HEK293 (cell line): Measurements from ENCODE around the gene HES1.

Experiments used
- BCL11B ChIP-seq: fragments of 450-650 bp; formaldehyde crosslinking; IDR thresholded peaks from 2 replicates; pipeline ENCODE4 v1.5.1; 2016; ENCODE audit warnings: low read depth, missing biosample characterization, missing genetic modification characterization
- ELK4 ChIP-seq: IDR thresholded peaks from 2 replicates; pipeline ENCODE4 v1.6.1; 2011; ENCODE audit warnings: mild to moderate bottlenecking, low read depth, low read length, borderline replicate concordance
- FEZF1 ChIP-seq: fragments of 450-650 bp; formaldehyde crosslinking; IDR thresholded peaks from 2 replicates; pipeline ENCODE4 v1.5.1; 2016; ENCODE audit warnings: missing biosample characterization, missing genetic modification characterization
- GFI1B ChIP-seq: fragments of 450-650 bp; formaldehyde crosslinking; IDR thresholded peaks from 2 replicates; pipeline ENCODE4 v1.5.1; 2016; ENCODE audit warnings: missing biosample characterization, missing genetic modification characterization
- GLIS1 ChIP-seq: fragments of 450-650 bp; formaldehyde crosslinking; IDR thresholded peaks from 2 replicates; pipeline ENCODE4 v1.5.1; 2016; ENCODE audit warnings: missing biosample characterization, missing genetic modification characterization
- GLIS2 ChIP-seq: fragments of 450-650 bp; formaldehyde crosslinking; IDR thresholded peaks from 2 replicates; pipeline ENCODE4 v1.5.1; 2016; ENCODE audit warnings: missing biosample characterization, missing genetic modification characterization
- KLF7 ChIP-seq: fragments of 450-650 bp; formaldehyde crosslinking; IDR thresholded peaks from 2 replicates; pipeline ENCODE4 v1.5.1; 2016; ENCODE audit warnings: missing biosample characterization, missing genetic modification characterization, borderline replicate concordance
- KLF9 ChIP-seq: fragments of 450-650 bp; formaldehyde crosslinking; IDR thresholded peaks from 2 replicates; pipeline ENCODE4 v1.5.1; 2016; ENCODE audit warnings: missing biosample characterization, missing genetic modification characterization, low read depth
- PATZ1 ChIP-seq: fragments of 450-650 bp; formaldehyde crosslinking; IDR thresholded peaks from 2 replicates; pipeline ENCODE4 v1.5.1; 2016; ENCODE audit warnings: missing biosample characterization, missing genetic modification characterization
- PRDM4 ChIP-seq: fragments of 450-650 bp; formaldehyde crosslinking; IDR thresholded peaks from 2 replicates; pipeline ENCODE4 v1.5.1; 2017; ENCODE audit warnings: missing biosample characterization, missing genetic modification characterization
- SALL2 ChIP-seq: fragments of 450-650 bp; formaldehyde crosslinking; IDR thresholded peaks from 2 replicates; pipeline ENCODE4 v1.5.0; 2017; ENCODE audit warnings: missing biosample characterization, mild to moderate bottlenecking, missing genetic modification characterization, borderline replicate concordance
- SP7 ChIP-seq: fragments of 450-650 bp; formaldehyde crosslinking; IDR thresholded peaks from 2 replicates; pipeline ENCODE4 v1.5.1; 2016; ENCODE audit warnings: missing biosample characterization, missing genetic modification characterization
- ZBTB20 ChIP-seq: fragments of 450-650 bp; formaldehyde crosslinking; IDR thresholded peaks from 2 replicates; pipeline ENCODE4 v1.5.1; 2016; ENCODE audit warnings: missing biosample characterization, missing genetic modification characterization
- ZBTB26 ChIP-seq: fragments of 450-650 bp; formaldehyde crosslinking; optimal IDR thresholded peaks from 2 replicates; pipeline ENCODE3; 2016; ENCODE audit warnings: missing biosample characterization, mild to moderate bottlenecking, missing genetic modification characterization
- ZEB2 ChIP-seq: fragments of 450-650 bp; formaldehyde crosslinking; IDR thresholded peaks from 2 replicates; pipeline ENCODE4 v1.5.1; 2016; ENCODE audit warnings: missing biosample characterization, missing genetic modification characterization
- ZFP69B ChIP-seq: fragments of 450-650 bp; formaldehyde crosslinking; IDR thresholded peaks from 2 replicates; pipeline ENCODE4 v1.5.1; 2016; ENCODE audit warnings: missing biosample characterization, missing genetic modification characterization
- ZNF121 ChIP-seq: fragments of 450-650 bp; formaldehyde crosslinking; IDR thresholded peaks from 2 replicates; pipeline ENCODE4 v1.5.1; 2016; ENCODE audit warnings: missing biosample characterization, missing genetic modification characterization
- ZNF146 ChIP-seq: fragments of 450-650 bp; formaldehyde crosslinking; IDR thresholded peaks from 2 replicates; pipeline ENCODE4 v1.5.1; 2016; ENCODE audit warnings: missing biosample characterization, missing genetic modification characterization
- ZNF221 ChIP-seq: fragments of 450-650 bp; formaldehyde crosslinking; IDR thresholded peaks from 2 replicates; pipeline ENCODE4 v1.5.1; 2017; ENCODE audit warnings: missing biosample characterization, missing genetic modification characterization, borderline replicate concordance
- ZNF24 ChIP-seq: fragments of 450-650 bp; formaldehyde crosslinking; IDR thresholded peaks from 2 replicates; pipeline ENCODE4 v1.5.1; 2016; ENCODE audit warnings: missing biosample characterization, missing genetic modification characterization
- ZNF350 ChIP-seq: fragments of 450-650 bp; formaldehyde crosslinking; IDR thresholded peaks from 2 replicates; pipeline ENCODE4 v1.5.0; 2017; ENCODE audit warnings: missing biosample characterization, mild to moderate bottlenecking, missing genetic modification characterization
- ZNF366 ChIP-seq: fragments of 450-650 bp; formaldehyde crosslinking; conservative IDR thresholded peaks from 2 replicates; pipeline ENCODE4 v1.5.1; 2016; ENCODE audit warnings: missing biosample characterization, missing genetic modification characterization
- ZNF398 ChIP-seq: fragments of 450-650 bp; formaldehyde crosslinking; IDR thresholded peaks from 2 replicates; pipeline ENCODE4 v1.5.1; 2017; ENCODE audit warnings: missing biosample characterization, missing genetic modification characterization
- ZNF596 ChIP-seq: fragments of 450-650 bp; IDR thresholded peaks from 2 replicates; pipeline ENCODE4 v1.5.0; 2018; ENCODE audit warnings: missing biosample characterization, mild to moderate bottlenecking, missing genetic modification characterization, moderate library complexity
- ZNF692 ChIP-seq: fragments of 450-650 bp; formaldehyde crosslinking; IDR thresholded peaks from 2 replicates; pipeline ENCODE4 v1.5.1; 2016; ENCODE audit warnings: missing biosample characterization, missing genetic modification characterization
- ZNF76 ChIP-seq: fragments of 450-650 bp; formaldehyde crosslinking; IDR thresholded peaks from 2 replicates; pipeline ENCODE4; 2016; ENCODE audit warnings: low read depth, missing biosample characterization, missing genetic modification characterization, borderline replicate concordance
- ZNF768 ChIP-seq: fragments of 450-650 bp; formaldehyde crosslinking; IDR thresholded peaks from 2 replicates; pipeline ENCODE4 v1.5.1; 2018; ENCODE audit warnings: missing biosample characterization, mild to moderate bottlenecking, missing genetic modification characterization
- ZNF776 ChIP-seq: fragments of 450-650 bp; formaldehyde crosslinking; IDR thresholded peaks from 2 replicates; pipeline ENCODE4 v1.5.0; 2017; ENCODE audit warnings: missing biosample characterization, missing genetic modification characterization, borderline replicate concordance
- ZNF843 ChIP-seq: fragments of 450-650 bp; formaldehyde crosslinking; IDR thresholded peaks from 2 replicates; pipeline ENCODE4 v1.5.1; 2016; ENCODE audit warnings: missing biosample characterization, missing genetic modification characterization
- ZXDB ChIP-seq: fragments of 450-650 bp; formaldehyde crosslinking; IDR thresholded peaks from 2 replicates; pipeline ENCODE4 v1.5.1; 2016; ENCODE audit warnings: missing biosample characterization, missing genetic modification characterization

Gene HES1

GRCh38 chr3:194139071-194139813, 3.3 kb downstream of the HES1 start (continued):
- TF ChIP-seq KLF7 (tag by site-specific recombination) (peak; percentile 62; the same call in 1 of the 2 replicates), KLF9 (tag by site-specific recombination) (peak; percentile 25; the same call in 1 of the 2 replicates), ZNF146 (peak; percentile 33; the same call in 1 of the 2 replicates), ZNF121 (no peak), ZBTB26 (tag by site-specific recombination) (peak; percentile 50), SP7 (tag by site-specific recombination) (peak; percentile 95), ZNF76 (tag by site-specific recombination) (peak; percentile 44; the same call in 1 of the 2 replicates), BCL11B (tag by site-specific recombination) (0 out of 2 replicates have a peak, but pooled peaks have one; percentile 18), ELK4 (no peak), PATZ1 (tag by site-specific recombination) (peak; percentile 86), ZNF776 (tag by site-specific recombination) (no peak), SALL2 (no peak), ZNF24 (peak; percentile 78), PRDM4 (tag by site-specific recombination) (peak; percentile 93), ZBTB20 (peak; percentile 54), GFI1B (peak; percentile 98), GLIS1 (tag by site-specific recombination) (peak; percentile 81), ZXDB (tag by site-specific recombination) (peak; percentile 83), ZNF398 (peak; percentile 84), FEZF1 (tag by site-specific recombination) (peak; percentile 91), ZNF768 (tag by site-specific recombination) (no peak), ZNF350 (tag by site-specific recombination) (no peak), ZNF366 (tag by site-specific recombination) (0 out of 2 replicates have a peak, but pooled peaks have one; percentile 68), ZFP69B (peak; percentile 97), GLIS2 (peak; percentile 77), ZNF596 (tag by site-specific recombination) (peak; percentile 59), ZNF692 (tag by site-specific recombination) (peak; percentile 93), ZNF843 (tag by site-specific recombination) (peak; percentile 85), ZEB2 (tag by site-specific recombination) (peak; percentile 98), ZNF221 (tag by site-specific recombination) (no peak)
